ENCODE data around the gene OBP2B.
"Not testable (repeated sequence)": the region's sequence is repeated elsewhere in the genome, so short reads cannot be mapped to it uniquely, and the experiment has no call there.

OBP2B gene

GRCh38 chr9:133180953-133181352 lies 28.1 kb downstream of the OBP2B start:
- no peak overlapping the region for H3K4me3 ChIP-seq (ENCODE audit: insufficient read length, low read depth)
- no peaks in the 10 kb centered on the region for H3K27me3 ChIP-seq (ENCODE audit: insufficient read depth, insufficient read length)
- H3K36me3 ChIP-seq (ENCODE audit: insufficient read depth, insufficient read length, low read length), result no peaks in the 10 kb centered on the region
- no peaks in the 10 kb centered on the region for H3K4me1 ChIP-seq (ENCODE audit: insufficient read depth, insufficient read length)
- no peak for DNase-seq (ENCODE audit: low read depth, low spot score)
- H3K9me3 ChIP-seq (ENCODE audit: insufficient read depth, low read length), result no peaks in the 10 kb centered on the region
- H3K9ac ChIP-seq (ENCODE audit: insufficient read length, low read depth), result no peak overlapping the region
- TF ChIP-seq YY1 (IDR thresholded peaks at IDR 0.05; ENCODE audit: insufficient read depth, insufficient read length) (no peak), SUZ12 (IDR thresholded peaks at IDR 0.05; ENCODE audit: extremely low read depth, insufficient read depth, insufficient read length) (no peak), ZNF274 (IDR thresholded peaks at IDR 0.05; ENCODE audit: low read depth, low read length) (no peak)

DNA sequence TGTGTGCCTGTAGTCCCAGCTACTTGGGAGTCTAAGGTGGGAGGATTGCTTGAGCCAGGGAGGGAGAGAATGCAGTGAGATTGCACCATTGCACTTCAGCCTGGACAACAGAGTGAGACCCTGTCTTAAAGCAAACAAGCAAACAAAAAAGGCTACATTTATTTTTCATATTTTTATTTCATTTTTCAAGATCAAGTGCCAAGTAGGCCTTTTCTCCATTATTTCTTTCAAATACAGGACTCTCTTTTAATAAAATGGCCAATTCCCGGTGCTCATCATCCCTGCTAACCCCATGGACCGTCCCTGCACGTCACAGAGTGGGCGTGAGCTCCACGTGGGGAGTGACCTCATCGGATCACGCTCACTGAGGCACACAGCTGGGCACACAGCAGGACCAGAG lies 36.0 kb downstream of the OBP2B start:
- TF ChIP-seq YY1 (IDR thresholded peaks at IDR 0.05; ENCODE audit: insufficient read depth, insufficient read length) (no peak), ZNF274 (IDR thresholded peaks at IDR 0.05; ENCODE audit: low read depth, low read length) (no peak)
- H3K36me3 ChIP-seq (ENCODE audit: insufficient read depth, insufficient read length, low read length), result no peaks in the 10 kb centered on the region
- H3K4me1 ChIP-seq (ENCODE audit: insufficient read depth, insufficient read length), result no peaks in the 10 kb centered on the region
- no peak overlapping the region for H3K4me3 ChIP-seq (ENCODE audit: insufficient read length, low read depth)
- DNase-seq (ENCODE audit: low read depth, low spot score), result no peak
- no peaks in the 10 kb centered on the region for H3K9me3 ChIP-seq (ENCODE audit: insufficient read depth, low read length)
- H3K27me3 ChIP-seq (ENCODE audit: insufficient read depth, insufficient read length), result no peaks in the 10 kb centered on the region
- no peak overlapping the region for H3K9ac ChIP-seq (ENCODE audit: insufficient read length, low read depth)

- Histone ChIP-seq H3K4me3 (ENCODE audit: insufficient read length, low read depth) (no peak overlapping the region), H3K9me3 (ENCODE audit: insufficient read depth, low read length) (no peaks in the 10 kb centered on the region), H3K27me3 (ENCODE audit: insufficient read depth, insufficient read length) (no peaks in the 10 kb centered on the region), H3K9ac (ENCODE audit: insufficient read length, low read depth) (no peak overlapping the region), H3K36me3 (ENCODE audit: insufficient read depth, insufficient read length, low read length) (no peaks in the 10 kb centered on the region), H3K4me1 (ENCODE audit: insufficient read depth, insufficient read length) (peaks cover 3% of the 10 kb centered on the region)
- DNase-seq (ENCODE audit: low read depth, low spot score), result no peak
- TF ChIP-seq SUZ12 (IDR thresholded peaks at IDR 0.05; ENCODE audit: extremely low read depth, insufficient read depth, insufficient read length) (no peak), YY1 (IDR thresholded peaks at IDR 0.05; ENCODE audit: insufficient read depth, insufficient read length) (no peak), ZNF274 (IDR thresholded peaks at IDR 0.05; ENCODE audit: low read depth, low read length) (no peak)
Observed at GRCh38 chr9:133171161-133171961, 37.7 kb downstream of the OBP2B start.

- no peak overlapping the region for H3K4me3 ChIP-seq (ENCODE audit: insufficient read length, low read depth)
- TF ChIP-seq SUZ12 (IDR thresholded peaks at IDR 0.05; ENCODE audit: extremely low read depth, insufficient read depth, insufficient read length) (no peak), YY1 (IDR thresholded peaks at IDR 0.05; ENCODE audit: insufficient read depth, insufficient read length) (no peak), ZNF274 (IDR thresholded peaks at IDR 0.05; ENCODE audit: low read depth, low read length) (no peak)
- DNase-seq (ENCODE audit: low read depth, low spot score), result no peak
- H3K27me3 ChIP-seq (ENCODE audit: insufficient read depth, insufficient read length), result no peaks in the 10 kb centered on the region
- H3K4me1 ChIP-seq (ENCODE audit: insufficient read depth, insufficient read length), result peaks cover 3% of the 10 kb centered on the region
- no peak overlapping the region for H3K9ac ChIP-seq (ENCODE audit: insufficient read length, low read depth)
- H3K36me3 ChIP-seq (ENCODE audit: insufficient read depth, insufficient read length, low read length), result no peaks in the 10 kb centered on the region
- no peaks in the 10 kb centered on the region for H3K9me3 ChIP-seq (ENCODE audit: insufficient read depth, low read length)
Observed at GRCh38 chr9:133170716-133171115, 38.3 kb downstream of the OBP2B start.

DNA sequence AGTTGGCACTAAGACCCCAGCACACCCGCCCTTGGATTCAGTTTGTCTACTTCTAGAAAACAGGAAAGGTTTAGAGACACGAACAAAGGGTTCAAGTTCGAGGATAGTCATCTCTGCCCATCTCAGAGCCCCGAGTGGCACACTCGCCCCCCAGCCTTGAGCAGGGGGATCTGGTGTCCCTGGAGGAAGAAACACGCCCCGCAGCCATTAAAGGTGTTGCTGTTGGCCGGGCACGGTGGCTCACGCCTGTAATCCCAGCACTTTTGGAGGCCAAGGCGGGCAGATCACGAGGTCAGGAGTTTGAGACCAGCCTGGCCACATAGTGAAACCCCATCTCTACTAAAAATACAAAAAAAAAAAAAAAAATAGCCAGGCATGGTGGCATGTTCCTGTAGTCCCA lies 39.4 kb downstream of the OBP2B start:
- not testable (repeated sequence) for H3K4me3 ChIP-seq (ENCODE audit: insufficient read length, low read depth); H3K9ac ChIP-seq (ENCODE audit: insufficient read length, low read depth); H3K36me3 ChIP-seq (ENCODE audit: insufficient read depth, insufficient read length, low read length); H3K27me3 ChIP-seq (ENCODE audit: insufficient read depth, insufficient read length); H3K9me3 ChIP-seq (ENCODE audit: insufficient read depth, low read length); H3K4me1 ChIP-seq (ENCODE audit: insufficient read depth, insufficient read length); DNase-seq (ENCODE audit: low read depth, low spot score)

- no peaks in the 10 kb centered on the region for H3K27me3 ChIP-seq (ENCODE audit: insufficient read depth, insufficient read length)
Observed at GRCh38 chr9:133169102-133169501, 39.9 kb downstream of the OBP2B start.

DNA sequence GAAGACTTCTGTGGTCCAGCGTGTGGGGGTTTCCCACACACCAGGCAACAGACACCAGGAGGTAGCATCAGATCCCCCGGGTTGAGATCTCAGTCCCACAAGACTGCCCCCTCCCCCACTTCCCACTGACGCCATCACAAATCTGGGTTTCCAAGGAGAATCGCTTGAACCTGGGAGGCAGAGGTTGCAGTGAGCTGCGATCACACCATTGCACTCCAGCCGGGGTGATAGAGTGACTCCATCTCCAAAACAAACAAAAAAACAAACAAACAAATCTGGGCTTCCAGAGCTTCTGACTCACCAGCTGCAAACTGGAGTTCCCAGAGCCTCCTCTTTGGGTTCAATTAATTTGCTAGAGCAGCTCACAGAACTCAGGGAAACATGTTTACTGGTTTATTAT lies 40.6 kb downstream of the OBP2B start:
- H3K9me3 ChIP-seq (ENCODE audit: insufficient read depth, low read length), result no peaks in the 10 kb centered on the region
- H3K9ac ChIP-seq (ENCODE audit: insufficient read length, low read depth), result no peak overlapping the region
- no peaks in the 10 kb centered on the region for H3K36me3 ChIP-seq (ENCODE audit: insufficient read depth, insufficient read length, low read length)
- H3K4me1 ChIP-seq (ENCODE audit: insufficient read depth, insufficient read length), result peaks cover 7% of the 10 kb centered on the region
- H3K4me3 ChIP-seq (ENCODE audit: insufficient read length, low read depth), result no peak overlapping the region
- no peaks in the 10 kb centered on the region for H3K27me3 ChIP-seq (ENCODE audit: insufficient read depth, insufficient read length)
- no peak for TF ChIP-seq SUZ12 (IDR thresholded peaks at IDR 0.05; ENCODE audit: extremely low read depth, insufficient read depth, insufficient read length)
- TF ChIP-seq YY1 (IDR thresholded peaks at IDR 0.05; ENCODE audit: insufficient read depth, insufficient read length), result no peak
- TF ChIP-seq ZNF274 (IDR thresholded peaks at IDR 0.05; ENCODE audit: low read depth, low read length), result no peak
- DNase-seq (ENCODE audit: low read depth, low spot score), result no peak

More at GRCh38 chr9:133169102-133169501, 39.9 kb downstream of the OBP2B start:
- Histone ChIP-seq H3K9ac (ENCODE audit: insufficient read length, low read depth) (no peak overlapping the region), H3K4me1 (ENCODE audit: insufficient read depth, insufficient read length) (peaks cover 7% of the 10 kb centered on the region), H3K9me3 (ENCODE audit: insufficient read depth, low read length) (no peaks in the 10 kb centered on the region), H3K4me3 (ENCODE audit: insufficient read length, low read depth) (no peak overlapping the region), H3K36me3 (ENCODE audit: insufficient read depth, insufficient read length, low read length) (no peaks in the 10 kb centered on the region)
- TF ChIP-seq YY1 (IDR thresholded peaks at IDR 0.05; ENCODE audit: insufficient read depth, insufficient read length), result no peak
- no peak for TF ChIP-seq SUZ12 (IDR thresholded peaks at IDR 0.05; ENCODE audit: extremely low read depth, insufficient read depth, insufficient read length)
- no peak for TF ChIP-seq ZNF274 (IDR thresholded peaks at IDR 0.05; ENCODE audit: low read depth, low read length)
- DNase-seq (ENCODE audit: low read depth, low spot score), result no peak
